Cardiac muscle cell (in vitro differentiated cells and primary cell): ENCODE measurements around the gene CNTNAP1. TPM values are rescaled to one million over a fixed set of nuclear protein-coding genes. Genes with fewer than 3 reads are reported as not detected.

Source experiments
- DNase-seq, 2 donors: peaks; one replicate each; pipeline versions ENCODE4 v3.0.0 to v3.0.0-alpha.2; 2010 to 2017; ENCODE audit warnings: low read depth in 1 of 2, low spot score in 1 of 2
- H3K27ac ChIP-seq: fragments of 200-600 bp; sonication (generic); 2 replicates; pipeline ENCODE4 v1.5.1; 2016
- H3K27me3 ChIP-seq: fragments of 200-600 bp; sonication (generic); 2 replicates; pipeline ENCODE4 v1.6.0; 2016; ENCODE audit warnings: control low read depth
- H3K36me3 ChIP-seq: fragments of 200-600 bp; sonication (generic); 2 replicates; pipeline ENCODE4 v1.5.1; 2016; ENCODE audit warnings: control low read depth
- H3K4me1 ChIP-seq: fragments of 200-600 bp; sonication (generic); 2 replicates; pipeline ENCODE4 v1.8.1; 2017; ENCODE audit warnings: low read depth, mild to moderate bottlenecking, mixed run types
- H3K4me3 ChIP-seq: fragments of 200-600 bp; sonication (generic); 2 replicates; pipeline ENCODE4 v1.5.1; 2016; ENCODE audit warnings: mild to moderate bottlenecking
- H3K9me3 ChIP-seq: fragments of 200-600 bp; sonication (generic); 2 replicates; pipeline ENCODE4 v1.5.1; 2017; ENCODE audit warnings: low read depth, mild to moderate bottlenecking, control low read depth
- polyA plus RNA-seq: library from polyadenylated mRNA; unstranded; fragments of >200 nt; fragmentation: Nextera tagmentation; extraction: Ambion mirVana; gene quantifications from 2 replicates; pipeline ENCODE4 v1.2.1, GENCODE V29; 2016
- total RNA-seq: library from RNA; depleted of rRNA; stranded (reverse); fragments of >200 nt; gene quantifications from 2 replicates; pipeline ENCODE4 v1.2.3, GENCODE V29; 2016
- TF ChIP-seq, protein P1 (sequence below): IDR thresholded peaks from 2 replicates; pipeline ENCODE4 v1.5.1; 2012; ENCODE audit warnings: low read depth, mild to moderate bottlenecking, low read length

The CNTNAP1 gene
- total and polyA plus RNA-seq, 2 experiments from 2014 or later: 3.9 to 17.9 TPM

DNA sequence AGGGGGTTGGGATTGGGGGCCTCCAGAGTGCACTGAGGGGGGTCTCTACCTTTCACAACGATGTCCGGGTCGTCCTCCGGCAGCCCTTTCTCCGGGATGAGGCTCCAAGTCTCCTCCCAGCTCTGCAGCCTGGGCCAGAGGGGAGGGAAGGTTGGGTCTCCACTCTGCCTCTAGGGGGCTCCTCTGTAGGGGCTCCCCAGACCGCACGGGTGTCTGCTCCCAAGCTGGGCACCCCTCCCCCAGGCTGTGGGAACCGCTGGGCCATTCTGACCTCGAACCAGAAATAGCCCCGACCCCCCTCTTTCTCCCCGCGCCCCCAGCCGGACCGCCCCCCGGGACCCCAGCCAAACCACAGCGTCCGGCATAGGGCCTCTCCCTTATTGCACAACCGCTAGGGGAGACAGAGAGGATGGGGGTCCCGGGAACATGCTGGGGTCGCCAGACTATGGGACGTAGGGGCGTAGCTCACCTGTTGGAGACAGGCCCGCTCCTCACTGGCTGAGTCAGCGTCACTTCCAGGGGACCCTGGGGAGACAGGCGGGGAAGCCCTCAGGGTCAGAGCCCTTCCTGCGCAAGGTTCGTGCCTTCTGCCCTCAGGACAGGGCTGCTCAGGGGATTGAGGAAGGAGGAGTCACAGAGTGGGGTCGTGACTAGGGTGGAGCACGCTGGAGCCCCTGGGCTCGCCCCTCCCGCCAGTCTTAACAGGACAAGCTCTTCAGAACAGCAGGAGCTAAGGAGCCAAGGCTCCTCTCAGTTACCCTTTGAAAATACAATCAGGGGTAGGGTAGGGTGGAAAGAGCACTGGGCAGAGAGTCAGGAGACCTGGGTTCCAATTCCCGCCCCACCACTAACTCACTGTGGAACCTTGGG, 8.2 kb upstream of the CNTNAP1 start:
- DNase-seq: peak; percentile 61 to 89
- no peaks in the 10 kb centered on the region for H3K27me3 ChIP-seq

DNA sequence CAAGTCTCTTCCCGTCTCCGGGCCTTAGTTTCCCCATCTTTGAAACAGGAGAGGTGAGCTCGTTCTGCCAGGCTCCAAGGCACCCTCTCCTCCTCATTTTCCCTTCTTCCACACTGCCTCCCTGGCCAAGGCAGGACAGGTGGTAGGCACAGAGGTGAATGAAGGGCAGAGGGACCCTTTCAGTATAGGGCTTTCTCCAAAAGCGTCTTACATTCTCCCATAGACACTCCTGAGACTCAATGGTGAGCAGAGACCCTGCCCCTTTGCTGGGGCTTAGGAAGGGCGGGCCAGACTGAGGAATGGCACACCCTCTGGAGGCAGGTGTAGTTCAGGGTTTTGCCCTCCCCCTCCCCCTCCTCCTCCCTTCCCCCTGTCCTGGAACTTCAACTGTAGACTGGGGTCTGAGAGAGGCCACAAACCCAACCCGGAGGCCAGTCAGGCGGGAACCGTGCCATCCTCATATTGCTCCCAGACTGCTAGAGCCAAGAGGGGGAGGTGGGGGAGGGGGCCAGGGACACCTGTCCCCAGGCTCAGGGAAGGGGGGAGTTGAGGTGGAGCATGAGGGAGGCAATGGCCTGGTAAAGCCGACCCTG, 7.5 kb upstream of the CNTNAP1 start:
- Histone ChIP-seq H3K36me3 (peaks cover 18% of the 10 kb centered on the region), H3K9me3 (no peaks in the 10 kb centered on the region), H3K4me1 (peaks cover 26% of the 10 kb centered on the region), H3K4me3 (peak overlapping the region; percentile 43), H3K27me3 (no peaks in the 10 kb centered on the region), H3K27ac (no peak overlapping the region)
- TF ChIP-seq, protein P1, sequence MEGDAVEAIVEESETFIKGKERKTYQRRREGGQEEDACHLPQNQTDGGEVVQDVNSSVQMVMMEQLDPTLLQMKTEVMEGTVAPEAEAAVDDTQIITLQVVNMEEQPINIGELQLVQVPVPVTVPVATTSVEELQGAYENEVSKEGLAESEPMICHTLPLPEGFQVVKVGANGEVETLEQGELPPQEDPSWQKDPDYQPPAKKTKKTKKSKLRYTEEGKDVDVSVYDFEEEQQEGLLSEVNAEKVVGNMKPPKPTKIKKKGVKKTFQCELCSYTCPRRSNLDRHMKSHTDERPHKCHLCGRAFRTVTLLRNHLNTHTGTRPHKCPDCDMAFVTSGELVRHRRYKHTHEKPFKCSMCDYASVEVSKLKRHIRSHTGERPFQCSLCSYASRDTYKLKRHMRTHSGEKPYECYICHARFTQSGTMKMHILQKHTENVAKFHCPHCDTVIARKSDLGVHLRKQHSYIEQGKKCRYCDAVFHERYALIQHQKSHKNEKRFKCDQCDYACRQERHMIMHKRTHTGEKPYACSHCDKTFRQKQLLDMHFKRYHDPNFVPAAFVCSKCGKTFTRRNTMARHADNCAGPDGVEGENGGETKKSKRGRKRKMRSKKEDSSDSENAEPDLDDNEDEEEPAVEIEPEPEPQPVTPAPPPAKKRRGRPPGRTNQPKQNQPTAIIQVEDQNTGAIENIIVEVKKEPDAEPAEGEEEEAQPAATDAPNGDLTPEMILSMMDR: no peak
- DNase-seq: no peak

More for the DNA sequence above, 8.2 kb upstream of the CNTNAP1 start:
- Histone ChIP-seq H3K9me3 (no peaks in the 10 kb centered on the region), H3K4me3 (peak overlapping the region; percentile 43), H3K27ac (no peak overlapping the region), H3K4me1 (peaks cover 25% of the 10 kb centered on the region), H3K36me3 (peaks cover 21% of the 10 kb centered on the region)
- TF ChIP-seq, protein P1: peak; percentile 68

DNA sequence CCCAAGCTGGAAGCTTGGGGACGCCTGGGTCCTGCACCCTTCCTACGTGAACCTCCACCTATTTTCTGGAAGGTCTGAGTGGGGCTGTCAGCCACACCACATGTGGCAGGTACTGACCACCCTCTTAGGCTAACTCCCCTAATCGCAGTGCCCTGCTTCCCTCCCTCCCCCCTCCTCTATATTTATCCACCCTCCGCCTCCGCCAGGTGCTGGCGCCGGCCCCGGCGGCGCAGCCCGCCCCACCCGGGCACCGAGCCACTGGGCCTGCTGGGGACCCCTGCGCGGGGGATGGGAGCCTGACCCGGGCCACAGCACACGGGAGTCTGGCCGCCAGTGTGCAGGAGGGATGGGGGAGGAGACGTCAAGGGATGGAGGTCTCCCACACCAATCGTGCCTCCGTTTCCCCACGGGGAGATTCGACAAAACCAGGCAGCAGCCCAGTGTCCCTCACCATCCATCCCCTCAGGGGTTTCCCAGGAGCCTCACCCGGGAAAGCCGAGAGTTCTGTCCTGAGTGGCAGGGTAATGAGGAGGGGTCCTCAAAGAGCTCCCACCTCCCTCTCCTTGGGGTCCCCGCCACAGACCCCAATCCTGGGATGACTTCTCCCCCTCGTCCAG, 6.9 kb upstream of the CNTNAP1 start:
- Histone ChIP-seq H3K4me1 (peaks cover 32% of the 10 kb centered on the region), H3K36me3 (peaks cover 16% of the 10 kb centered on the region), H3K9me3 (no peaks in the 10 kb centered on the region), H3K4me3 (peak overlapping the region; percentile 43), H3K27ac (peak overlapping the region; percentile 61), H3K27me3 (no peaks in the 10 kb centered on the region)
- TF ChIP-seq, protein P1: no peak
- peak in 1 of 2 donors; percentile 56 for DNase-seq

DNA sequence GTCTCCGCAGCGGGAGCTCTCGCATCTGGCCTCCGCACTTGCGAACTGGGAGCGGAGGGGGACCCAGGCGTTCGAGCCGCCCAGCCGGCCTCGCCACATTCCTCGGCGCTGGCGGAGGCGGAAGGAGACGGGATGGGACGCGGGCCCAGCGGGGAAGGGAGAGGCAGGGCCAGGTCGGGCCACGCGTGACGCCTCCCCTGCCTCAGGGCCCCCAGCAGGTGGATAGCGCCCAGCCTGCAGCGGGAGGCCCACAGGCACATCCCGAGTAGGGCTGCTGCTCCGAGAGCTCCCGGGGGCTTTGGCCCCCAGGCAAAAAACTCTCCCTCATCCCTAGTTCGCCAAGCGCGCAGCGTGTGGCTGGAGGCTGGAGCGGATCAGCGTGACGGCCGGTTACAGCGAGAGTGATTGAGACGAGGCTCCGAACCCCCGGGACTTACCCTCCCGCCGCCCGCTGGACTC, 6.3 kb upstream of the CNTNAP1 start:
- peaks cover 36% of the 10 kb centered on the region for H3K4me1 ChIP-seq
- H3K36me3 ChIP-seq: peaks cover 12% of the 10 kb centered on the region
- no peaks in the 10 kb centered on the region for H3K27me3 ChIP-seq
- peak overlapping the region; percentile 43 for H3K4me3 ChIP-seq
- TF ChIP-seq, protein P1: no peak
- no peaks in the 10 kb centered on the region for H3K9me3 ChIP-seq
- DNase-seq: peak; percentile 60 to 67
- H3K27ac ChIP-seq: peak overlapping the region; percentile 61

DNA sequence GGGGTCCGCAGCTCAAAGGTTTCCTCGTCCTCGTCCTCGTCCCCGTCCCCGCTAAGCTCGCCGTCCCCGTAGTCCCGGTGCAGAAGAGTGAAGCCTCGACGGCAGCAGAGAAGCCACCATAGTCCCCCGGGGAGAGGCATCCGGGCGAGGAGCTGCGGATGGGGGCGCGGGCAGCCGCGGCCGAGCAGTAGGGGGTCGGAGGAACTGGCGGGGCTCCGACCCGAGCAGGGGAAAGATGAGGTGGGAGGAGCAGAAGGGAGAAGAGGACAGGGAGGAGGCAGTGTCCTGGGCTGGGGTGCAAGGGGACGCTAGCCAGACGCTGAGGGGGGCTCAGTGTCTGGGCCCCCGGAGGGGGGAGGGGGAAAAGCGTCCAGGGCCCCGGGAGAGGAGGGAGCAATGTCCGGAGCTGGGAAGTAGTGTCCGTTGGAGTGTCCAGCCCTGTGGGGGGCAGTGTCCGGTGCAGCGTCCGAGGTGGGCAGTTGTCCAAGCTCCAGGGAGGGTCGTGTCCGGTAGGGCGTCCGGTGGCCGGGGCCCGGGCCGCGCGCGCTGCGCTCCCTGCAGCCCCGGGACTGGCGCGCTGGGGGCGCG, 5.8 kb upstream of the CNTNAP1 start, which contains the start of gene PLEKHH3:
Gene PLEKHH3 (minus strand): TSS at position 571 of the 588 bp plus-strand sequence. CDS start 431 bp downstream, at position 140.
- no peaks in the 10 kb centered on the region for H3K27me3 ChIP-seq
- H3K4me1 ChIP-seq: peaks cover 36% of the 10 kb centered on the region
- TF ChIP-seq, protein P1: peak; percentile 20
- H3K4me3 ChIP-seq: peak within 1 kb of the TSS; percentile 70
- DNase-seq: no peak
- H3K36me3 ChIP-seq: peaks cover 11% of the 10 kb centered on the region
- peak within 1 kb of the TSS; percentile 96 for H3K27ac ChIP-seq
- no peaks in the 10 kb centered on the region for H3K9me3 ChIP-seq
